HTR-8/SVneo (cell line): Measurements from ENCODE around the gene RHBDL1.

Experiments used
- DNase-seq: peaks from one replicate; pipeline ENCODE4 v3.0.0; 2011; ENCODE audit warnings: low spot score, mixed read lengths; ENCODE audit not compliant: insufficient read length
- FAIRE-seq: peaks from 2 replicates; lab custom pipeline; 2011; peaks lifted over from hg19 to GRCh38; lab: Jason Lieb, UNC

The RHBDL1 gene

DNA sequence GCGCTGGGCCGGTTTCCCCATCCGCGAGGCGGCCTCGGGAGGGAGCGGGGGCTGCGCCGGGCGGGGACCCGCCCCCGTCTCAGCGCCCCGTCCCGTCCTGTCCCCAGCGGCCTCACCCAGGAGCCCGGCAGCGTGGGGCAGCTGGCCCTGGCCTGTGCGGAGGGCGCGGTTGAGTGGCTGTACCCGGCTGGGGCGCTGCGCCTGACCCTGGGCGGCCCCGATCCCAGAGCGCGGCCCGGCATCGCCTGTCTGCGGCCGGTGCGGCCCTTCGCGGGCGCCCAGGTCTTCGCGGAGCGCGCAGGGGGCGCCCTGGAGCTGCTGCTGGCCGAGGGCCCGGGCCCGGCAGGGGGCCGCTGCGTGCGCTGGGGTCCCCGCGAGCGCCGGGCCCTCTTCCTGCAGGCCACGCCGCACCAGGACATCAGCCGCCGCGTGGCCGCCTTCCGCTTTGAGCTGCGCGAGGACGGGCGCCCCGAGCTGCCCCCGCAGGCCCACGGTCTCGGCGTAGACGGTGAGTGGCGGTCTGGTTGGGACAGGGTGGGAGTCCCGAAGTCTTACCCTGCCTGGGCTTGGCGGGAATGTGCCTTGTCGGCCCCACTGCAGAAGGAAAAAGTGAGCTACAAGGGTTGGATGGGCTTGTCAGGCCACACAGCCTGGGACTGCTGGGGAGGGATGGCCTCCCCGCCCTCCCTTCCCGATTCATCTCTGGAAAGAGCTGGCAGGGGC is 40.2 kb downstream of the RHBDL1 start:
- no peak for DNase-seq

DNA sequence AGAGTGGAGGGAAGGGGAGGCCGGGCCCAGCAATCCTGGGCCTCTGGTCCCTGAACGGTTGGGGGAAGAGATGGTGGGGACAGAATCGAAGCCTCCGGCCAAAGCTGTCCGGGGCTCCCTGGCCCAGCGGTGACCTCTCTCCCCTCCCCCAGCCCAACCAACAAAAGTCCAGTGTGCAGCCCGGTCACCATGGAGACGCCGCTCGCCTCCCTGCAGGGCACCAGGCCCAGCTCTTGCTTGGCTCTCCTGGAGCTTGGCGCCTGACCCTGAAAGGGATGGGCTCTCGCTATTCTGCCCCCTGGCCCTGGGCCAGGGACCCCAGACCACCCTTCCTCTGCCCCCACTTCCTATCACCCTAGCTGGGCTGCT is 40.7 kb downstream of the RHBDL1 start:
- no peak for DNase-seq
- no peak for FAIRE-seq

More for the DNA sequence above, 40.2 kb downstream of the RHBDL1 start:
- no peak for FAIRE-seq

- FAIRE-seq (no peak), DNase-seq (no peak)
Observed at GRCh38 chr16:716768-717325, 41.4 kb downstream of the RHBDL1 start.

GRCh38 chr16:717450-718245 is 42.2 kb downstream of the RHBDL1 start:
- FAIRE-seq = no peak
- no peak for DNase-seq

- no peak for FAIRE-seq
- no peak for DNase-seq
Observed at GRCh38 chr16:718389-718788, 42.9 kb downstream of the RHBDL1 start.

DNA sequence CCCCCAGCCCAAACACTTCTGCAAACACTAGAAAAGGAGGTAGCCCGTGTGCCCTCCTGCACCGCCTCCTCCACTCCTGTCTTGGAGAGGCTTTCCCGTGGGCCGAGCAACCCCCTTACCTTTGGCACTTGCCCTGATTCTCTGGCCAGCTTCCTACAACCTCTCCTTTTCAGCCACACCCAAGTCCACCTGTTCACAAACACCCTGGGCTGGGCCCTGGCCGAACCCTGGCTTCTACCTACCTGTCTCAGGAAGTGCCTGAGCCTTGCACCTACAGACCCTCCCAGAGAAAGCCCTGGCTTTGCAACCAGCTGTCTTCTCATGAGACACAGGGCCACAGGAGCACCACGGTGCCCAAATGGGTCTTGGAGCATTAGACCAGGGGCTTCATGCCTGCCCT is 43.5 kb downstream of the RHBDL1 start:
- DNase-seq (no peak), FAIRE-seq (no peak)

GRCh38 chr16:719815-720446 is 44.5 kb downstream of the RHBDL1 start:
- DNase-seq (no peak), FAIRE-seq (peak; percentile 75)

- FAIRE-seq (peak; percentile 80), DNase-seq (peak; percentile 66)
Observed at GRCh38 chr16:720447-720989, 45.0 kb downstream of the RHBDL1 start.

DNA sequence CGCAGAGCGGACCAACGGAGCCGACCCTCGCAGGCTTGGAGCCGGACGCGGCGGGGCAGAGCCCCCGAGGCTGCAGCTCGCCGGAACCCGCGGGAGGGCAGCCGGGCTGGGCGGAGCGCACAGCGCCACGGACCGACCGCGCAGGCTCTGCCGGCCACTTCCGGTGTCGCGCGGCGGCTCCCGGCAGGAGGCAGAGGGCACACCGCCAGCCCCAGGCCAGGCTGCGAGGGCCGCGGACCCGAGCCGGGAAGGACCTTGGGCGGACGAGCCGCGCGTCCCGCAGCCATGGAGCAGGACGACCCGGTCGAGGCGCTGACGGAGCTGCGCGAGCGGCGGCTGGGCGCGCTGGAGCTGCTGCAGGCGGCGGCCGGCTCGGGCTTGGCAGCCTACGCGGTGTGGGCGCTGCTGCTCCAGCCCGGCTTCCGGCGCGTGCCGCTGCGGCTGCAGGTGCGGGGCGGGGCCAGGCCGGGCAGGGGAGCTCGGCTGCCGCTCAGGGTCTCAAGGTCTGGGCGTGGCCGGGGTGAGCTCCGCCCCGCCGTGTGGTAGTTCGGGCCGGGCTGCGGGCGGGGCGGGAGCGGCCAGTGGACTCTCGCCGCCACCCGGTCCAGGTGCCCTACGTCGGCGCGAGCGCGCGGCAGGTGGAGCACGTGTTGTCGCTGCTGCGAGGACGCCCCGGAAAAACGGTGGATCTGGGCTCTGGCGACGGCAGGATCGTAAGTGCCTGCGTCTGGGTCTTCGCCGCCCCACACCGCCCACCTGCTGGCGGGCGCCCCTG is 45.7 kb downstream of the RHBDL1 start, which contains the start of gene ANTKMT:
ANTKMT (plus strand) TSS at position 157 of the 775 bp plus-strand sequence; CDS start at position 286, 129 bp downstream.
- peak; percentile 82 for DNase-seq
- FAIRE-seq = peak; percentile 95

- no peak for FAIRE-seq
- DNase-seq = no peak
Observed at GRCh38 chr16:721765-722540, 46.5 kb downstream of the RHBDL1 start.

DNA sequence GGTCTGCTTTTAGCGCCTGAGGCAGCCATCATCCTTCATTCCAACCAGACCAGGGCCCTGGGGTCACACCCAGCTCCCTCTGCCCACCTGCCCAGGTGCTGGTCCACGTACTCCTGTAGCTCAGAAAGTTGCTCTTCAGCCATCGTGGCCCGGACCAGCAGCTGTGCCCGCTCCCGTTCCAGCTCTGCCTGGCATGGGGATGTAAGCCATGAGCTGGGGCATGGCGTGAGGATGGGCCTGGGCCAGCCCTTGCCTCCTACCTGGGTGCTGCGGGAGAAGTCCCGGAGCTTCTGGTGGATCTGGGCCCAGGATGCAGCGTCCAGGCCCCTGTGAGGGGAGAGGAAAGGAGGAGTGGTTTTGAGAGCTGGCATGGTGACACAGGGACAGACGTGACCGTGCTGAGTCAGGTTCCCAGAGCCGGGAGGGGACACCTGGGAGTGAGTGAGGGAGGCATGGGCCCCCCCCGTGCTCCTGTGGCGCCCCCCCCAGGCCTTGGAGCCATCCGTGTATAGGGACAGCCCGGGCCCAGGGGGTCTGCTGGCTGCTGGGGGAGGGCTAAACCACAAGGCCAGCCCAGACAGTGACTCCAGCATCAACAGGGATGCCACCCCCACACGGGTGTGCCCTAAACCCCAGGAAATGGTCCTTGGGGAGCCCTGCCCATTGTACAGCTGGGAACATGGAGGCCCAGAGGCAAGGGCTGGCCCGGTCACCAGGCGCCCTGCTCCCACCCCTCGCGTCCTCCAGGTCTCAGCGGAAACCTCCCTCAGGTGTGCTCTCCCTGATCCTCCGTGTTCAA is 47.6 kb downstream of the RHBDL1 start:
- no peak for DNase-seq
- FAIRE-seq = no peak

DNA sequence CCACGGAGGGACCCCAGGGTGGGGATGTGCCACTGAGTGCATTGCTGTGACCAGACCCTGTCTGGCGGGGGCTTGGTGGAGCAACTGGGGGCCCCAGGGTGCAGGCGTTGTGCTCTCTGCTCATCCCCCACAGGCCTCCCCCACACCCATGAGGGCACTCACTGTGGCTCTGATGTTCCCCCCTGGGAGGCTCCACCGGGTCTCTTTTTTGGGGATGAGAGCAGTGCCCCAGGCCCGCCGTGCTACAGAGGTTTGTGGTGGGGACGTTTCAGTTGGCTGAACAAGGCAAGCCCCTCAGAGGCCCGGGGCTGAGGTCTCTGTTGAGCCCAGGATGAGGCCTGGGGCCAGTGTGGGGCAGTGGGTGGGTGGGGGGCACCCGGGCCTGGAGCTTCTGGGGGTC is 48.2 kb downstream of the RHBDL1 start:
- DNase-seq (no peak), FAIRE-seq (no peak)

- no peak for FAIRE-seq
- no peak for DNase-seq
Observed at GRCh38 chr16:724188-725040, 48.9 kb downstream of the RHBDL1 start.

GRCh38 chr16:725041-725376 is 49.5 kb downstream of the RHBDL1 start:
- DNase-seq (no peak), FAIRE-seq (no peak)

GRCh38 chr16:725463-726187 is 50.2 kb downstream of the RHBDL1 start:
- peak; percentile 63 for FAIRE-seq
- no peak for DNase-seq

DNA sequence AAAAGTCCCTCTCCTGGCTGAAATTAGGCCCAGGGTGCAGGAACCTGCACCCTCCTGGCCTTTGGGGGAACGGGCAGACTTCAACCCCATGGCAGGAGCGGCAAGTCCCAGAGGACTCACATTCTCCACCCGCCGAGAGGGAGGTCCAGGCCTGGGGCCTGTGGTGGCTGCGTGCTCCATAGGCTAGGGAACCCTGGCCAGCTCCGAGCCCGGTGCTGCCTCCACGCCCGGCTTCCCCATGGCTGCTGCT is 50.6 kb downstream of the RHBDL1 start:
- no peak for DNase-seq
- no peak for FAIRE-seq
